ENCODE results near the gene PSMG1. TPM values are rescaled to one million over a fixed set of nuclear protein-coding genes. Genes with fewer than 3 reads are reported as not detected.

The PSMG1 gene
- total and polyA plus RNA-seq, 9 of the 15 experiments (the other 6 are each of a cell fraction or from before 2014, with no cell fraction given) = 54.5 to 427 (median 328) TPM

GRCh38 chr21:39204134-39204533, 20.9 kb upstream of the PSMG1 start:
- intact Hi-C loops (cut with micrococcal nuclease) (no loop called here), in situ Hi-C loops (cut with MboI) (no loop called here)
- ATAC-seq = no peak
- no peaks in the 10 kb centered on the region for H3K9me1 ChIP-seq (ENCODE audit: control insufficient read depth, insufficient read depth, low read length)
- peak in 1 of 4 experiments; percentile 21 for DNase-seq (ENCODE audit: extremely low read depth in 1 of 4, low spot score in 3 of 4)
- H3K4me1 ChIP-seq (replicated peaks in 1 of 2; ENCODE audit: control insufficient read depth in 2 of 2, insufficient read depth in 2 of 2, low read length in 2 of 2) = peaks cover 0 to 7% of the 10 kb centered on the region in 2 experiments; a peak in 3 of 5 replicates
- no peaks in the 10 kb centered on the region for H4K20me1 ChIP-seq (replicated peaks; ENCODE audit: control insufficient read depth, insufficient read depth, low read length)
- no peak overlapping the region for H3K4me2 ChIP-seq (ENCODE audit: insufficient read depth, low read length)
- POLR2A ChIA-PET = no interaction called here
- 67% methylated on average over 1 of the region's 1 CpG for WGBS (ENCODE audit: insufficient coverage, low coverage, missing lambda C conversion rate)
- peaks cover 85% of the 10 kb centered on the region for H3K36me3 ChIP-seq (ENCODE audit: control insufficient read depth, insufficient read depth, low read length)
- no peaks in the 10 kb centered on the region for H3K27me3 ChIP-seq (ENCODE audit: control insufficient read depth in 2 of 2, insufficient read depth in 2 of 2, low read length in 2 of 2)
- BruUV-seq (replicated peaks) = no TSS peak
- CTCF ChIA-PET (ENCODE audit: low intra/inter-chr PET ratio) = no interaction called here
- no peak overlapping the region for H3K9ac ChIP-seq (ENCODE audit: insufficient read depth in 1 of 2, low read depth in 2 of 2, low read length in 2 of 2)
- TF ChIP-seq ETS1 (conservative IDR thresholded peaks at IDR 0.05; ENCODE audit: control insufficient read depth, low read depth, low read length) = no peak
- TF ChIP-seq THRB (CRISPR knock-in tag; conservative IDR thresholded peaks at IDR 0.05) = no peak
- no peak for TF ChIP-seq CEBPG (CRISPR knock-in tag; IDR thresholded peaks at IDR 0.05)
- 0 out of 4 replicates have a peak, but pooled peaks of 1 of the 2 experiments have one; percentile 18 for TF ChIP-seq CEBPG (tag; conservative IDR thresholded peaks at IDR 0.05 in 1 of 2, IDR thresholded peaks at IDR 0.05 in 1 of 2)
- TF ChIP-seq ZNF431 (CRISPR knock-in tag; IDR thresholded peaks at IDR 0.05) = no peak
- no peak for TF ChIP-seq ZNF395 (CRISPR knock-in tag; IDR thresholded peaks at IDR 0.05)
- TF ChIP-seq LCOR (CRISPR knock-in tag; IDR thresholded peaks at IDR 0.05) = no peak
- no peak for TF ChIP-seq TEAD2 (tag; IDR thresholded peaks at IDR 0.05)
- TF ChIP-seq GTF2F1 (IDR thresholded peaks at IDR 0.05; ENCODE audit: low read depth, low read length) = no peak
- TF ChIP-seq CEBPB (tag; IDR thresholded peaks at IDR 0.05) = peak; percentile 37; the same call in 1 of the 2 replicates
- no peaks in the 10 kb centered on the region for H3K9me3 ChIP-seq (replicated peaks; ENCODE audit: control insufficient read depth, insufficient read depth, low read depth, low read length)
- H3K79me2 ChIP-seq (ENCODE audit: control insufficient read depth, insufficient read depth, low read length) = no peaks in the 10 kb centered on the region
- H3K27ac ChIP-seq (ENCODE audit: extremely low read depth, low read depth, low read length) = no peak overlapping the region
- FAIRE-seq = no peak
- H2AFZ ChIP-seq (ENCODE audit: low read depth, low read length) = no peak overlapping the region
- H3K4me3 ChIP-seq = no peak overlapping the region
